RWPE1 (cell line): ENCODE data around the gene DYRK2.

Experiments used
- CTCF ChIA-PET: fragments of 350-600 bp; sonication (Branson Sonifier 250); formaldehyde crosslinking; extraction: SDS; loops from one replicate; lab custom pipeline; 2021; lab: Yijun Ruan, JAX
- POLR2A ChIA-PET: fragments of 400-600 bp; formaldehyde crosslinking; extraction: SDS; loops from one replicate; lab custom pipeline; 2020; ENCODE audit warnings: antibody characterized with exemption; ENCODE audit not compliant: low non-redundant PET; lab: Yijun Ruan, JAX
- DNase-seq: peaks from one replicate; pipeline ENCODE4 v3.0.0; 2012; ENCODE audit warnings: low spot score
- H3K27ac ChIP-seq: fragments of 450-650 bp; 2 replicates; pipeline ENCODE4 v1.5.1; 2017
- TF ChIP-seq, protein P1 (sequence below): fragments of 450-650 bp; conservative IDR thresholded peaks from 2 replicates; pipeline ENCODE4 v1.5.1; 2017; ENCODE audit warnings: low read depth, mild to moderate bottlenecking

Gene DYRK2

DNA sequence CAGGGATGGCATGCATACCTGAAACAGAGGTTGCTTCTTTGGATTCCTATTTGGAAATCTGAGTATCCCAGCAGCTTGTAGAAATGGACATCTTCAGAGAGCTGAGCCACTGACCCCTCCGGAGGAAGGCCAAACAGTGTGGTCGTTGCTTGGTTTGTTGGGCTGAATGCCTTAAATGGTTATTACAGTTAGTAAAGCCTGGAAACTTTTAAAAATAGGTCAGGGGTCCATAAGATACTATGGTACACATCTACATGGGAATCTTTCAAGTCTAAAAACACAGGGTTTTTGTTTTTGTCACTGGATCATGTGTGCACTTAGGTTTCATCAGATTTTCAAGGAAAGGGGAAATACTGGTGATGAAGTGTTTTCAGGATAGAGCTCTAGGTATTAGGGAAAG is 7.7 kb downstream of the DYRK2 start:
- TF ChIP-seq, protein P1, sequence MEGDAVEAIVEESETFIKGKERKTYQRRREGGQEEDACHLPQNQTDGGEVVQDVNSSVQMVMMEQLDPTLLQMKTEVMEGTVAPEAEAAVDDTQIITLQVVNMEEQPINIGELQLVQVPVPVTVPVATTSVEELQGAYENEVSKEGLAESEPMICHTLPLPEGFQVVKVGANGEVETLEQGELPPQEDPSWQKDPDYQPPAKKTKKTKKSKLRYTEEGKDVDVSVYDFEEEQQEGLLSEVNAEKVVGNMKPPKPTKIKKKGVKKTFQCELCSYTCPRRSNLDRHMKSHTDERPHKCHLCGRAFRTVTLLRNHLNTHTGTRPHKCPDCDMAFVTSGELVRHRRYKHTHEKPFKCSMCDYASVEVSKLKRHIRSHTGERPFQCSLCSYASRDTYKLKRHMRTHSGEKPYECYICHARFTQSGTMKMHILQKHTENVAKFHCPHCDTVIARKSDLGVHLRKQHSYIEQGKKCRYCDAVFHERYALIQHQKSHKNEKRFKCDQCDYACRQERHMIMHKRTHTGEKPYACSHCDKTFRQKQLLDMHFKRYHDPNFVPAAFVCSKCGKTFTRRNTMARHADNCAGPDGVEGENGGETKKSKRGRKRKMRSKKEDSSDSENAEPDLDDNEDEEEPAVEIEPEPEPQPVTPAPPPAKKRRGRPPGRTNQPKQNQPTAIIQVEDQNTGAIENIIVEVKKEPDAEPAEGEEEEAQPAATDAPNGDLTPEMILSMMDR: no peak
- H3K27ac ChIP-seq: no peak overlapping the region
- ChIA-PET POLR2A (no interaction called here), CTCF (no interaction called here)
- DNase-seq: no peak

DNA sequence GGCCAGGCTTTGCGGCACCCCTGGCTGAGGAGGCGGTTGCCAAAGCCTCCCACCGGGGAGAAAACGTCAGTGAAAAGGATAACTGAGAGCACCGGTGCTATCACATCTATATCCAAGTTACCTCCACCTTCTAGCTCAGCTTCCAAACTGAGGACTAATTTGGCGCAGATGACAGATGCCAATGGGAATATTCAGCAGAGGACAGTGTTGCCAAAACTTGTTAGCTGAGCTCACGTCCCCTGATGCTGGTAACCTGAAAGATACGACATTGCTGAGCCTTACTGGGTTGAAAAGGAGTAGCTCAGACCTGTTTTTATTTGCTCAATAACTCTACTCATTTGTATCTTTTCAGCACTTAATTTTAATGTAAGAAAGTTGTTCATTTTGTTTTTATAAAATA is 9.9 kb downstream of the DYRK2 start:
- ChIA-PET CTCF (interaction anchor here (0.5 kb wide), 1 partner anchor 37 kb away, joined by 3 read pairs; no protein-coding TSS in a partner anchor), POLR2A (no interaction called here)
- TF ChIP-seq, protein P1: no peak
- no peak for DNase-seq
- H3K27ac ChIP-seq: no peak overlapping the region

DNA sequence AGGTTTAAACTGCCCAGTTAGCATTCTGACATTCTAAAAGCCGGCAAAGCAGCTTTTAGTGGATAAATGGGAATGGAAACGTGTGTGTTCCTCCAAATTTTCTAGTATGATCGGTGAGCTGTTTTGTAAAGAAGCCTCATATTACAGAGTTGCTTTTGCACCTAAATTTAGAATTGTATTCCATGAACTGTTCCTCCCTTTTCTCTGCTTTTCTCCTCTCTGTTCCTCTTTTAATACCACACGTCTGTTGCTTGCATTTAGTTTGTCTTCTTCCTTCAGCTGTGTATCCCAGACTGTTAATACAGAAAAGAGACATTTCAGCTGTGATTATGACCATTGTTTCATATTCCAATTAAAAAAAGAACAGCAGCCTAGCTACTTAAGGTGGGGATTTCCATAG is 10.7 kb downstream of the DYRK2 start:
- ChIA-PET POLR2A (no interaction called here), CTCF (no interaction called here)
- DNase-seq: no peak
- no peak overlapping the region for H3K27ac ChIP-seq
- TF ChIP-seq, protein P1: no peak

DNA sequence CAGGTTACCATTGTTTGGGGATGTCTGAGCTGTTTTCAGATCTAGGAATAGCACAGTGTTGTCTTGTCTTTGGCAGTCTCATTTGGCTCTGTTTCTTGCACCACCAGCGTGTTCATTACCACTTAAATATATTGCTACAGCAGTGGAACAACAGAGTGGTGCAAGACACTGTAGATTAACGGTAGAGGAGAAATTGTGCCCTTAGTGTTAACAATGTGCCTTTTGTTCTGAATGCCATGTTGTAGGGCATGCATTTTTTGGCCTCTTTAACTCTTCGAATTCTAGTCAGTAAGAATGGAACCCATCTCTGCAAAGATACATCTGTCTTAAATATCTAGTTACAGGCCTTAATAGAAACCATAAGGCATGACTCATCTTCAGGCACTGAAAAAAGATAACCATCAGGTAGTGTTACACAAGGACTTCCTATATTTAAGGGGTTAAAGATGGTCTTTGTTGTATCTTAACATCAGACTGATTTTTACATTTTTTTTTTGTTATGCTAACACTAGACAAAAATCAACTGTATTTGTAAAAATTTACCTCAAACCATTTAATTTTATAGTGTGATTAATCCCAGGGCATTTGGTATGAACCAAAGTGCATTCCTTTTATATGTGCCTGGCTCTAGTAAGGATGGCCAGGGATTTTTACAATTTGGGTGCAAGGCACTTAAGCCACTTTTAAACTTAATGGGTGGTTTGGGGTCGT is 12.9 kb downstream of the DYRK2 start:
- POLR2A ChIA-PET: no interaction called here
- DNase-seq: no peak
- TF ChIP-seq, protein P1: no peak
- no peak overlapping the region for H3K27ac ChIP-seq
- CTCF ChIA-PET: no interaction called here

DNA sequence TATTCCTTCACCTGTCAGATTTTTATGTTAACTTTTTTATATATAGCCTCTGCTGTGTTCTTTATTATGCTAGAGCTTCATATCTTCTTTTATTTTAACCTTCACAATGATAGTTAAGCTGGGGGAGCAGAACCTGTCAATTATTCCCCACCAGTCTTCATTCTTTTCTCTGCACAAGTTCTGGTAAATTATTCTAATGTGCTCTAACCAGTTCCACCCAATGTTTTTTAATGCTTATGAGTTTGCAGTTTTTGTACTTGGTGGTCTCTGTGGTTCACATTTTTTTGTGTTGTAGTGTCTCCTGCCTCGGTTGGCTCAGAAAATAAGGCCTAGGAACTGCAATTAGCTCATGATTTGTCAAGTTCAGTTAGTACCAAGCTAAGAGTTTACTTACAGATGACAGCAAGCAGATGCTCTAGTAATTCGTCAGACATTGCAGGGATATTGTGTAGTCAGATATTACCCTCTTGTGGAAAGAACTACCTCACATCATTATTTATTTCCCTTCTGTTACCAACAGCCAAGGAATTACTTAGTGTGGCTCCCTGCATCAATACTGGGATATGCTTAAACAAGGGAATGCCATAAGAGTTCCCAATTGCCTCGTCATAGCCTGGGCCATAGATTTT is 14.5 kb downstream of the DYRK2 start:
- no peak for DNase-seq
- H3K27ac ChIP-seq: no peak overlapping the region
- CTCF ChIA-PET: no interaction called here
- TF ChIP-seq, protein P1: no peak
- POLR2A ChIA-PET: no interaction called here

DNA sequence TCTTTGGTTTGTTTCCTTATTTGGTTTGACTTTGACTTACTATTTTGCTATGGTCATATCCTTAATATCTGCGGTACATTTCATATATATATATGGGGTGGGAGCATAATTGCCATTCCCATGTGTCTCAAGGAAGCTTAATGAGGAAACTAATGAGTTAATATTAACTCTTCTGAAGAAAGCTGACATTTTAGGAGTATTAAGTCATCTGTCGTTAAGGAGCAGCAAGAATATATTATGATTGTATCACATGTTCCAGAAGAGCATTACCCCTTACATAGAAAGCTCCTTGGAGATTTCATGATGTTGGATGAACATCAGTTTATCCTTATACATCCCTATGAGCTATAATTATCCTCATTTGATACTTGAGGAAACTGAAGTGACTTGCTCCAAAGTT is 15.6 kb downstream of the DYRK2 start:
- POLR2A ChIA-PET: no interaction called here
- DNase-seq: no peak
- H3K27ac ChIP-seq: no peak overlapping the region
- CTCF ChIA-PET: interaction anchor here (0.6 to 0.9 kb wide), 3 partner anchors 14 to 279 kb away, joined by 3 read pairs; no protein-coding TSS in a partner anchor
- TF ChIP-seq, protein P1: no peak
